SIG-M5 treated with dmso at 0.1 percent for 504 hours (cell line): ENCODE results near the gene HS6ST3.
"Not testable (repeated sequence)": the region's sequence is repeated elsewhere in the genome, so short reads cannot be mapped to it uniquely, and the experiment has no call there.

Experiments
- DNase-seq: peaks from one replicate; lab custom pipeline; 2025; ENCODE audit not compliant: unreplicated experiment; lab: John Stamatoyannopoulos, UW

Gene HS6ST3

DNA sequence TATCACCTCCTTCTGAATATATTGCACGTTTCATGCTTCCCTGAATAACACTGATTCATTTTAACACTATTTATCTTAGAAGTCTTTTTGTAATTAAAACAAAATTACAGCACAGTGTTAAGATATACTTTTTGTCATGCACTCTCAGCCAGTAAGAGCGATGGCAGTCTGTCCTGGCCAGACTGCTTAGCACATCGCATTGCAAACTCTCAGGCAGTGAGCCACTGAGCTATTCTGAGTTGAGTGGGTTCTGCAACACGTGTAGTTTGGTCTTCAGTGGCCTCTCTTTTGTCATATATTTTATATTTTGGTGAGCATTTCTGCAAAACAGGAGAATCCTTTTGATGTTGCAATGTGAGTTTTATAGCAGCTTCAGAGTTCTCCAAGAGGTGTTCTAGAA lies 332.1 kb downstream of the HS6ST3 start:
- no peak for DNase-seq

DNA sequence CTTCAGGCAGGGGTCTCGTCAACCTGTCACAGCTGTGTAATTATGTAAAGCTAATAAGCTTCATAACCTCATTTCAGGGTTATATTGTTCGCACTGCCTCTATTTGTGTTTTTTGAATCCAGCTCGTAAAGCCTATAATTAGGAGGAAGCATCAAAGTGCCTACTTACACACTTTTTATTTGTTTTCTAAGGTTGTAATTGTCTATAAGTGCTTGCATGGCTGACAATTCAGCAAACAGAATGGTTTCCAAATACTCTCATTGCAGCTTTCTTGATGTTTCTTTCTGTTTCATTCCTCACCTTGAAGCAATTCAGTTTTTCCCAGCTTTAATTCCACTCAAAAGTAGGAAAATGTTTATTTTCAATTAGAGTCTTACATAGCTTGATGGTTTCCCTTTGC lies 336.3 kb downstream of the HS6ST3 start:
- DNase-seq, result no peak

DNA sequence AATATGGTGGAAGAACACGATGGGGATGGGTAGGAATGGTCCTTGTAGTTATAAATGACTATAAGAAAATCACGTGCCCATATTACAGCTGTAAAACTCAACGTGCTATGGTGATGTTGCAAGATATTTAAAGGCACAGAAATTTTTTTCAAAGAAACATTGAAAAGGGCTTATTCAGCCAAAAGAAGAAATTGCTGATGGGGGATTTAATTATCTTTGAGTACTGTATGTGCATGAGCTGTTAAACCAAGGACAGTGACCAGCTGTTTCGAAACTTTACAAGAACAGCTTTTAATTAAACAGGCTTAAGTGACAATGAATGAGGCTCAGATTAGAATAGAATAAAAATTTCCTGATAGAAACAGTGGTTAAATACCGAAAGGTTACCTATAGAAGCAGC lies 339.0 kb downstream of the HS6ST3 start:
- DNase-seq, result no peak

DNA sequence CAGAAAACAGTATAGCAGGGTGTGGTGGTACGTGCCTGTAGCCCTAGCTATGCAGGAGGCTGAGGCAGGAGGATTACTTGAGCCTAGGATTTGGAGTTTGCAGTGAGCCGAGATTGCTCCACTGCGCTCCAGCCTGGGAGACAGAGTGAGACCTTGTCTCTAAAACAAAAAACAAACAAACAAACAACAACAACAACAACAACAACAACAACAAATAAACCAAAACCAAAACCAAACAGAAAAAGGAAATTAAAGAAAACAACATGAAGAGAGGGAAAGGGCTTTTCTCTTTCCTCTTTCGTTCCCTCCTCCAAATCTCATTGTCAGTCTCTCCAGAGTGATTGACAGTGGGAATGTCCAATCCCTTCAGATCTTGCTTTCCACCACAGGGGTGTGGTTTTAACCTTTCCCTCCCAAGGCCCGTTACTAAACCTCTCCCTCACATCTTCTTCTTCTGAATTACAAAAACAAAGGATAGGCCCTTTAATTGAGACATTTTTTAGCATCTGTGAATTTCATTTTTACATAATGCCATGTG lies 341.2 kb downstream of the HS6ST3 start:
- no peak for DNase-seq

DNA sequence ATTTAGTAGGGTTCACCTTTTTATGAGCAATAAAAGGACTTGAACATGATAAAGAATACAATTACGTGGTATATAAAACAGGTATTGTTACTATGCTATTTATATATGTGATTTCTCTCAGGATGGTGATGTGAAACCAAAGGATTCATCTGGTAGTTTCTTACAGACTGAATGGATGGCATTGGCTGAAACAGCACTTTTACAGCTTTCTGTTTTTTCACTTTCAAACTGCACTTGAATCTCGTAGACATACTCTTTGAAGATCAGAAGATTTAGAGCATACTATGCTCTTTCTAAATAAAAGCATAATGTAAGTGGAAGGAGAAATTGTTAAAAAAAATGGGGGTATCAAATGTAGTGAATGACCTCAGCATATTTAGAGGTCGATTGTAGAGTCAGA lies 354.8 kb downstream of the HS6ST3 start:
- DNase-seq, result no peak

DNA sequence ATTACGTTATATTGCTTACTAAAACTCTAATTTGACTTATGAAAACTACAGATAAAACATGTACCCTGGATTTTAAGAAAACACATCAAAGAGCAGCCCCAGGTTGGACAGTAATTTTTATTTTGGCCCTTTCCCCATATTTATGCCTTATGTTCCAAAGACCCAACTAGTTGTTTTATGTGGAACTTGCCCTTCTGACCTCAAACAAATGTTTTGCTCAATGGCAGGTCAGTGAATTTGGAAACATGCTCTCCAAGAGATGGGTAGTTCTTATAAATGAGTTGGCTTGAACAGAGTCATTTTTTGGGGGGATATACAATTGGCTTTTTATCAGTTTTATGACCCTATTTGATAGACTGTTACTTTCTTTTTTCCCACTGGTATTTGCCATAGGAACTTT lies 360.0 kb downstream of the HS6ST3 start:
- no peak for DNase-seq

DNA sequence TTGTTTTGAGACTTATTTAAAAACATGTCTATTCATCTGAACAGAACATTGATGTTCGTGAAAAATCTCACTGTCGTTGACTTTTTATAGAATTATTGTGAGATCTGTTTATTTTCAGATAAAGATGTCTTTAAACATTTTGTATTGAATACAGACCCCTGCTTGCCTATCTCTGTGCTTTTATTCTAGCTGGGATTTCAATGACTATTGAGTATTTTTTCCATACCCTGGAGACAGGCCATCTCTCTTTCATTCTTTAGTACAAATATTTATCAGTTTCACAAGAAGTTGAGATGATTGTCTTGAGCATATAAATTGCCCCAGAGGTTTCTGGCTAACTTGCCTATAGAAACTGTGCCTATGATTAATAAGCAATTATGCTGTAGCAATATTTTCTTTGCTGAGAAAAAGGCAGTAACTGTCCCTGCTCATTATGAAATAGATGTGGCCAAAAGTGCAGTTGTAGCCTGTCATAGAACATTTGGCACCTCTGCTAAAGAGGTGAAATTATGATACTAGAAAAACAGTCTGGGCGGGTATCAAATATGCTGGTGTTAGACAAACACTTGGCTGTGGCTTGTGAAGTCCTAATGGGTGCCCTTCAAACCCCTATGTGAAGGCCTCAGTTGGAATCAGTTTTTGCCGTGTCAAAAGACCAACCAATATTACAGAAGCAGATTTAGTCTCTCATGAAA lies 360.6 kb downstream of the HS6ST3 start:
- DNase-seq, result no peak

DNA sequence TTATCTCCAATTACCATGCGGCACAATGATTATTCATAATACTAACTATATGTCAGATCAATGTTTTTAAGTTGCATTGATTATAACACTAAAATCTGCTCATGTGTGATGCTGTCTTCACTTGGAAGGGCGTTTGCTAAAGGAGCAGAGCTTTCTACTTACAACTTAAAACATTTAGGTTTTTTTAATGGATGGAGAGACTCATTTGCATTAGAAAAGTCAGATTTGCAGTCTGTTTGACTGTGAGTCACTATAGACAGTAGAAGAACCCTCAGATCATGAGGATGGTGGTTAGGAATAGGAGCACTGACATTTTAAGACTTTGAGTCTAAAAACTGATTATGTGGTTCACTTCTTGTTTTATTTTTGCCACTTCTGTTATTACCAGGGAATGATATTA lies 364.6 kb downstream of the HS6ST3 start:
- DNase-seq, result no peak

DNA sequence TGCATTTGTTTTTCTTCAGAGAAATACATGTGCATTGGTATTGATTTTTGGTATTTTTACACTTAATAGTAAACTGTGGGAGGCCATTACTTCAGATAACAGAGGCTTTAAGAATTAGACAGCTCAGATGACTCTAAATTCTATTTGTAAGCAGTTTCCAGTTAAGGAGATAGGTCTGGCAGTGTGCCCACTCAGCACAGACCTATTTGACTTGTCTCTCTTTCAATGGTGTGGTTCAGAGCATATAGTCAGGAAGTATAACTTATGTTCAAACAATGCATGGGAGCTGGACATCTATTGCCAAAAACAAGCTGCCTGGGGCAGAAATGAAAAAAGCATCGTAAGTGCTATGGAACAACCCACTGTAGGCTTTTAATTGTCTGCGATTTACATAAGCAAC lies 370.7 kb downstream of the HS6ST3 start:
- DNase-seq, result no peak

DNA sequence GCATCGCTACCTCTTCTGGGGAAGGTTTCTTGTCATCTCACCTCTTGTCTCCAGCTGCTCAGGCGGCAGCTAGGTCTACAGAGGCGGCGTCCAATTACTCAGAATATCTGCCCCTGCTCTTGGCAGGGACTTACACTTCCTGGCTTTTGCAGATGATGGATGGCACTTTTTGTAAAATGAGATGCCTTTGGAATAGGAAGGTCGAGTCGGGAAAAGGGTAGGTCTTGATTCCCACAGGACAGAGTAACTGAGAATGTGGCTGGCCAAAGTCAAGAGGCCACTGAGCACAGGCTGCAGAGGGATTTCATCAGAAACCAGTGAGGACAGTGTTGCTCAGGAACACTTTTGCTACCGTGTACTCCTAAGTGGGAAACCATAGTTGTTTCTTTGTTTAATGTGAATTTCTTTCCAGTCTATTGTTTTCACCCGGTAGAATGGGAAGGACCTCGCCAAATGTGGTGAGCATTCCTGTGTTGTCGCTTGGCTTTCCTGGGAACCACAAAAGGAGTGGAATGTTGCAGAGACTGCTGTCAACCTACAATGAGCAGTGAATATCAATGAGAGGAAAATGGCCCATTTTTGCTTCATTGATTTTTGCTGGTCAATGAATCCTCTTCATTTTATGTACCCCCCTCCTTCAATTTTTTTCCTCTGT lies 383.7 kb downstream of the HS6ST3 start:
- no peak for DNase-seq

DNA sequence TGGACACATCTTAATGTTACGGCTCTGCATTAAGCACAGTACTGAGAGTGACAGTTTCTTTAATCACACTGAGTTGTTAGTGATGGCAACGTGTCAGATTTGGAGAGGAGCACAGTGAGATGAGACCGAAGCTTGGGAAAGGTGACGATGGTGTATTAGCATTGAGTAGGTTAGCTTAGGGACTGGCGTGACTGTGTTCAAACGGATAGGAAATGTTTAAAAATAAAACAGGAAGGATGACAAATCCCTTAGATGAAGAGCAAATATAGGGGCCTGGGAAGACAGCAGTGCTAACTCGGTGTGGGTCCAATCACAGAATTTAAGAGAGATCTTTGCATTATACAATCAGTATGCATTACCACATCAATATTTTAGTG lies 384.3 kb downstream of the HS6ST3 start:
- DNase-seq, result no peak

DNA sequence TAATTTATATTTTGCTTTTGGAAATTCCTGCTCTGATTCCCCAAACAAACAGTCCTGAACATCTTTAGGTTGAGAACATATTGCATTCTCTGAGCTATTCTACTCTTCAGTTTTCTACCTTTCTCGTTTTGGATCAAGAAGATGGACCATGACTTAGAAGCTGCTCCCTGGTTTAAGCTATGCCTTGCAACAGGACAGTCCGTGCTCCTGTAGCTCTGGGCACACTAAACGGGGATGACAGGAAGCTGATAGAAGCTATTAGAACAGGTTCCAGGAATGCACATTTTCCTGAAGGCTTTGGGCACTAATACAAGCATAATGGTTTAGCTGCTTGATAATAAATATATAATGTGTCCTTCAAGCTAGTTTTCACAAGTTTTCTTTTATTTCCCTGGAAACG lies 385.2 kb downstream of the HS6ST3 start:
- no peak for DNase-seq

DNA sequence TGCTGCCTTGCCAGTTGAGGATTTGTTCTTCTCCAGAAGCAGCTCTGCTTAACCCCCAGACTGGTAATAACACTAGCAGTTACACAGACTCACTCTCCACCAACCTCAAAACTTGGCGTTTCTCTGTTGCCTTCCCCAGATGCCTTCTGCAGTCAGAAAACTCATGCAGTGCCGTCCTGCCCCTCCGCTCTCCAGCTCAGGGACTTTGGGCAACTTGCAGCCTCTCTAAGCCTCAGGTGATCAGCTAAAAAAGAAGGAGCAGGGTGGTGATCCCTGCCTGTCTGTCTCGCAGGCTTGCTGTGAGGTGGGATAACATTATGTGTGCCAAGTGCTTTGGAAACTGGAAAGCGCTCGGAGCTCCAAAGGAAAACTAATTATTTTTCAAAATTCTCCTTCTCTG lies 391.6 kb downstream of the HS6ST3 start:
- no peak for DNase-seq

DNA sequence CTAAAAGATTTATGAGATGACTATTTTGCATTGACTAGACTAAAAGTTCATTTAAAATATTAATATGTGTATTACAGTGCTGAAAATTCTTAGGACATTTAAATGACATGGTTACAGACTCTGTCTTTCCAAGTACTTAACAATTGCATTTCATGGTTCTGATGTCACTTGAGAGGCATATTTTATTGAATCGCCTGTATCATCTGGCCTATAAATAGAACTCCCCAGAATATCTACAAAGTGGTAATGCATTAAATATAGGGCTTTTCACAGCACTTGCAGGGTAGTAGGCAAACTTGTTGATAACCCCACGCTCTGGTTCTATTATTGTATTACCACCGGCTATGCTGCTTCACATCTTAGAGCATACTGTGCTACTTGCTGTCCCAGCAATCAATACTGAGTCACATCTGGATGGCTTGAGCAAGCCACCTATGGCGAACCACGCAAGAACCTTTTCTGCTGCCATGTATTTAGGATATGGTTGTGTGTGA lies 400.6 kb downstream of the HS6ST3 start:
- no peak for DNase-seq

DNA sequence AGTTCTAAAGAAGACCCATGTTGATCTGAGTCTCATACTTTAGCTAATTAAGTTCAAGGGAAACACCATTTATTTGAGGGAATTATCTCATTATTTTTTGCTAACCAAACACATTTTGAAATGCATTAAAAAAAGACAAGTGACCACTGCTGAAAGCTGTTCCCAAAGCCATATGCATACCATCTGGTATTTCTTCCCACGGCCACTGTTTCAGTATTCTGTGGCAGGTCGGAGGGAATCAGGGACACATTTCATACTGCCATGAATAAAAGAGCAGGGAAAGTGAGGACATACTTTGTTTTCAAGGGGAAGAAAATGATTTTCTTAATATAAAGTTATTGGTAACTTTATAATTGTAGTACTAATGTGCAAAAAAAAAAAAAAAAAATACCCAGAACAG lies 401.2 kb downstream of the HS6ST3 start:
- DNase-seq, result no peak

DNA sequence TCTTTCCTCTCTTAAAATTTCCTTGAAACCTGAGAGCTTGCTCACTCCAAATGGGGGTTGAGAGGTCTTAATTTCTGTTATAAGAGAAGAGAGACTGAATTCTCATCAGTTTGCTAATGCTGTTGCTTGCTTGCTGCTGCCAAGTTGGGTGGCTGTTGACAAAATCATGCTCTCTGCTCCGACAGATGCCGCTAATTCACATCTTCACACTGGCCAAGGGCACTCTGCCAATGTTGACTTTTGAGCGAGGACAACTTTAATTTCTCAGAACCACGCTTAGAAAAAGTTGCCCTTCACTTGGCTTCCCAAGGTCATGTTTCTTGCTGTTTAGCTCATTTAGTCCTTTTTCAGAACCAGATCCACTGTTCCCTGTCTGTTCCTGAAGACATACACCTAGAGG lies 402.9 kb downstream of the HS6ST3 start:
- DNase-seq, result no peak

DNA sequence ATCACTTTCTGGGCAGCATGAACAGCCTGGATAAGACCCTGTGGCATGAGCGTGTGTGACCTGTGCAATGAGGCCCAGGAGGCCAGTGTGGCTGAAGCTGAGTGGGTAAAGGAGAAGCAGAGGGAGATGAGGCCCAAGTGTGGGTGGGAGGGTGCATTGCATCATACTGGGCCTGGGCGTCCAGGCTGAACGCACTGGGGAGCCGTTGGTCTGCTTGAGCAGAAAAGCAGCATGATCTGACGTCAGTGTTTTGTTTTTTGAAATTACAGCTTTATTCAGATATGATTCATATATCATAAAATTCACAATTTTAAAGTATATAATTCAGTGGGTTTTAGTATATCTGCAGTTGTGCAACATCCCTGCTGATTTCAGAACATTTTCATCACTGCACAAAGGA lies 409.7 kb downstream of the HS6ST3 start:
- DNase-seq, result no peak

DNA sequence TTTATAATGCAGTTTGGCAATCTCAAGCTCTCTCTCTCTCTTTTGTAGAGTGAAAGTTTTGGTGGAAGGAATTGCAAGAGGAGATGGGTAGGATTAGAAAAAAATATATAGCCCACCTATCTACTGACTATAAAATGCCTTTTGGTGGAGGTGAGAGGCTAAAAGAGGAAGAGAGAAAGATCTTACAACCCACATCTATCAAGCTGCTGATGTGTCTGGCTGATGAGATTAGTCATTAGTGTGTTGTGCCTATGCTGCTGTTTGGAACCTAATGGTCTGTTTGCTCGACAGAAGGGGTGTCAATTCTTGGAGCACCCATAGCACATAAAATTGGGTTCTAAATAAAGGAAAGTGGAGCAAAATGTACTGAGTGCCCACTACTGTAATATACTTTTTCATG lies 411.0 kb downstream of the HS6ST3 start:
- no peak for DNase-seq

DNA sequence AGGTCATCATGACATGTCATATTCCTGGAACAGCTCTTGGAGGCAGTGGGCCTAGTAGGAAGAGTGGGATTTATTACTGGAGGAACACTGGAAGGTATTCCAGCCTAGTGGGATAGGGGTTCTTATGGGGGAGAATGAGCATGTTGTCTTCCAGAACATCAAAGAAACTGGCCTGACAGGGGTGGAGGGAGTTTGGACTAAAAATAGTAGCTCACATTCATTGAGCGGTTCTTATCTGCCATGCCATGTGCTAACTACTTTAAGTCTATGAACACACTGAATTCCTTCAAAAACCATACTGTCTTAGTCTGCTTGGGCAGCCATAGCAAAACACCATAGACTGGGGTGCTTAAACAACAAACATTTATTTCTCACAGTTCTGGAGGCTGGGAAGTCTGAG lies 413.6 kb downstream of the HS6ST3 start:
- DNase-seq, result no peak

DNA sequence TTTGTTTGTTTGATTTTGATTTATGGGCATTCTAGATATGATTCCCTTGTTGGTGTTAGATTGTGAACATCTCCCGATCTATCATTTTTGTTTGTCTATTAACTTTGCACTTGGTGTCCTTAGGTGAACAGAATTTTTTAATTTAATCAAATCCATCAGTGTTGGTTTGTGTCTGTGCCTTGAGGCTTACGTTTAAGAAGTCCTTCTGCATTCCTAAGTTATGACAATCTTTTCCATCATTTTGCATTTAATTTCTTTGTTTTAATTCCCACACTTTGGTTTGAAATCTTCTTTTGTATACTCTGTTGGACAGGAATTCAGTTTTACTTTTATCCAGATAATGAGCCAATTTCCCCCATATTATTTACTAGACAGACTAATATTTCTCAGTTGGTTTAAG lies 421.7 kb downstream of the HS6ST3 start:
- no peak for DNase-seq

DNA sequence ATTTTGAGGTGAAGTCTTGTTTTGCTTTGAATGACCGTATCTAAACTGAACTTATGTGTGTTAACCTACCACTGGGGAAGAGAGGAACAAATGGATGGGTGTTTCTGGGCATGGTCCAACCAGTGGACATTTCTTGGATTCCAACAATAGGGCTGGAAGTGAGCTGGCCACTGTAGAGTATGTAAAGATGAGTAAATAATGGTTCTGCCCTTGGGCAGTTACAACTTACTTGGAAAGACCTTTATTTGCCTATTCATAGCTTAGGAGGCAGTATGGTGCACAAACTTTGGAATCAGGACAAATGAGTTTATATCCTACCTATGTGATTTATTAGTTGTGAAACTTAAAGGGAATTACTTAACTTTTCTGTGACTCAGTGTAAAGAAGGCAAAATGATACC lies 429.5 kb downstream of the HS6ST3 start:
- DNase-seq, result no peak

DNA sequence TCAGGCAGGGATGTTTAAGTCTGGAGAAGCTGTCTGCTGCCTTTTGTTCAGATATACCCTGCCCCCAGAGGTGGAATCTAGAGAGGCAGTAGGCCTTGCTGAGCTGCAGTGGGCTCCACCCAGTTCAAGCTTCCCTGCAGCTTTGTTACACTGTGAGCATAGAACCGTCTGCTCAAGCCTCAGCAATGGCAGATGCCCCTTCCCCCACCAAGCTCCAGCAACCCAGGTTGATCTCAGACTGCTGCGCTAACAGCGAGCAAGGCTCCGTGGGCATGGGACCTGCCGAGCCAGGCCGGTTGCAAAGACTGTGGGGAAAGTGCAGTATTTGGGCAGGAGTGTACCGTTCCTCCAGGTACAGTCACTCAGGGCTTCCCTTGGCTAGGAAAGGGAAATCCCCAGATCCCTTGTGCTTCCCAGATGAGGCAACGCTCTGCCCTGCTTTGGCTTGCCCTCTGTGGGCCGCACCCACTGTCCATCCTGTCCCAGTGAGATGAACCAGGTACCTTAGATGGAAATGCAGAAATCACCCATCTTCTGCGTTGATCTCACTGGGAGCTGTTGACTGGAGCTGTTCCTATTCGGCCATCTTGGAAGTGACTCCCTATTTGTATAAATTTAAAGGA lies 434.6 kb downstream of the HS6ST3 start:
- DNase-seq, result not testable (repeated sequence)
